Measurements from ENCODE around the gene ZDHHC14.

- TF ChIP-seq CREB5 (CRISPR knock-in tag; IDR thresholded peaks at IDR 0.05; ENCODE audit: low read depth) (no peak), ZFP3 (CRISPR knock-in tag; IDR thresholded peaks at IDR 0.05) (no peak), CSRNP3 (CRISPR knock-in tag; IDR thresholded peaks at IDR 0.05) (no peak), ESRRG (CRISPR knock-in tag; IDR thresholded peaks at IDR 0.05) (no peak), PATZ1 (CRISPR knock-in tag; IDR thresholded peaks at IDR 0.05; ENCODE audit: borderline replicate concordance) (no peak), RARB (CRISPR knock-in tag; IDR thresholded peaks at IDR 0.05) (no peak), ISL1 (CRISPR knock-in tag; IDR thresholded peaks at IDR 0.05) (no peak), ARNTL (CRISPR knock-in tag; IDR thresholded peaks at IDR 0.05; ENCODE audit: borderline replicate concordance, low read depth) (no peak), ZFP30 (CRISPR knock-in tag; IDR thresholded peaks at IDR 0.05) (no peak), ZNF8 (CRISPR knock-in tag; IDR thresholded peaks at IDR 0.05) (no peak), ZNF70 (CRISPR knock-in tag; IDR thresholded peaks at IDR 0.05) (no peak)
These were observed 116.6 kb downstream of the ZDHHC14 start for GRCh38 chr6:157497579-157497978.

Data from SK-N-SH treated with all-trans-retinoic acid at 6 μM for 48 hours (cell line).